ENCODE data around the gene MRAP2. TPM values are rescaled to one million over a fixed set of nuclear protein-coding genes. Genes with fewer than 3 reads are reported as not detected.

MRAP2 gene
- total RNA-seq, 1 experiment from 2014 or later, result 1.4 TPM

- Mint-ChIP-seq H3K9me3 (ENCODE audit: unreplicated experiment) (no peaks in the 10 kb centered on the region), H3K36me3 (ENCODE audit: insufficient read depth, unreplicated experiment) (no peaks in the 10 kb centered on the region), H3K27me3 (ENCODE audit: insufficient read depth, unreplicated experiment) (no peaks in the 10 kb centered on the region), H3K4me1 (ENCODE audit: low read depth, unreplicated experiment) (no peaks in the 10 kb centered on the region), H3K4me3 (ENCODE audit: unreplicated experiment) (no peak overlapping the region), H3K27ac (ENCODE audit: unreplicated experiment) (no peak overlapping the region)
- H3K36me3 ChIP-seq (ENCODE audit: control insufficient read depth, insufficient read depth, low read length), result no peaks in the 10 kb centered on the region
- no peak overlapping the region for H3K4me3 ChIP-seq (ENCODE audit: low read depth, low read length)
- no peak for DNase-seq
- TF ChIP-seq CTCF (IDR thresholded peaks at IDR 0.05; ENCODE audit: insufficient read depth in 1 of 2, low read depth in 1 of 2, low read length in 1 of 2, severe bottlenecking in 1 of 2, unreplicated experiment in 1 of 2), result no peak
- intact Hi-C loops (cut with micrococcal nuclease; ENCODE audit: unreplicated experiment), result no loop called here
- no TSS peak for BruUV-seq (replicated peaks)
- H3K27me3 ChIP-seq (replicated peaks; ENCODE audit: control insufficient read depth, insufficient read depth, low read length), result no peaks in the 10 kb centered on the region
- H3K4me1 ChIP-seq, result no peaks in the 10 kb centered on the region
- CTCF ChIA-PET, result no interaction called here
- POLR2A ChIA-PET, result no interaction called here
- H3K9me3 ChIP-seq, result no peaks in the 10 kb centered on the region
Measured at GRCh38 chr6:84050408-84050807, 16.8 kb downstream of the MRAP2 start.

DNA sequence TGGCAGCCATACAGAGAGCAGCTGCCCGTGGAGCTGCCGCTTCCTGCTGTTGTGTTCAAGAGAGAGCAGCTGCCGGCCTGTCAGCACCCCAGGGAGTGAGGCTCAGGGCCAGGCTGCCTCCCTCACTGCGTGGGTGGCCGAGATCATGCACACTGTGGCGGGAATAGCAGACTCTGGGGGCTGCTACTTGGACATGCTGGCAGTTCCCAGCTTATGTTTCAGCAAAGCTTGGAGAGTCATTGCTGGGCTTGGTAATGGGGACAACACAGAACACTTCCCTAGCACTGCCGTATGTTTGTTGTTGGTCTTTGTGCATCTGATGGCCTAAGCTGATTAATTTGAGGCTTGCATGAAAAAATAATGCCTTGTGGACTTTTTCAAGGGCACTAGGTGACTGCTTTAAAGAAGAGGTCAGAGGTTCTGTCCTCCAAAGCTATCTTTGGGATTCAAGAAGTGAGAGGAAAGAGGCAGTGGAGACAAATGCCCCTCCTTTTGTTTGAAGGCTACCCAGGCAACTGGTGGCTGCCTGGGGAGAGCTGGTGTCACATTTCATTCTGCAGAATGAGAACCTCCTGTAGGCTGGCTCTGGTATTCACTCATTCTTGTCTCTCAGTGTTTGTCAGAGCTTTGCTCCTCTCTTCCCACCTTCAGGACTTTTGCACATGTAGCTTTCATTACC is 18.8 kb downstream of the MRAP2 start:
- Histone ChIP-seq H3K36me3 (ENCODE audit: control insufficient read depth, insufficient read depth, low read length) (no peaks in the 10 kb centered on the region), H3K27me3 (replicated peaks; ENCODE audit: control insufficient read depth, insufficient read depth, low read length) (no peaks in the 10 kb centered on the region), H3K4me1 (no peaks in the 10 kb centered on the region), H3K9me3 (no peaks in the 10 kb centered on the region), H3K4me3 (ENCODE audit: low read depth, low read length) (no peak overlapping the region)
- no TSS peak for BruUV-seq (replicated peaks)
- H3K27me3 Mint-ChIP-seq (ENCODE audit: insufficient read depth, unreplicated experiment), result no peaks in the 10 kb centered on the region
- POLR2A ChIA-PET, result no interaction called here
- TF ChIP-seq CTCF (IDR thresholded peaks at IDR 0.05; ENCODE audit: insufficient read depth in 1 of 2, low read depth in 1 of 2, low read length in 1 of 2, severe bottlenecking in 1 of 2, unreplicated experiment in 1 of 2), result no peak
- H3K4me3 Mint-ChIP-seq (ENCODE audit: unreplicated experiment), result no peak overlapping the region
- intact Hi-C loops (cut with micrococcal nuclease; ENCODE audit: unreplicated experiment), result no loop called here
- peak in 1 of 2 experiments; percentile 16 for DNase-seq
- no peaks in the 10 kb centered on the region for H3K36me3 Mint-ChIP-seq (ENCODE audit: insufficient read depth, unreplicated experiment)
- CTCF ChIA-PET, result no interaction called here
- H3K9me3 Mint-ChIP-seq (ENCODE audit: unreplicated experiment), result no peaks in the 10 kb centered on the region
- H3K4me1 Mint-ChIP-seq (ENCODE audit: low read depth, unreplicated experiment), result no peaks in the 10 kb centered on the region
- no peak overlapping the region for H3K27ac Mint-ChIP-seq (ENCODE audit: unreplicated experiment)

GRCh38 chr6:84052883-84053241 is 19.3 kb downstream of the MRAP2 start:
- no peak overlapping the region for H3K4me3 Mint-ChIP-seq (ENCODE audit: unreplicated experiment)
- H3K36me3 Mint-ChIP-seq (ENCODE audit: insufficient read depth, unreplicated experiment), result no peaks in the 10 kb centered on the region
- no peaks in the 10 kb centered on the region for H3K4me1 ChIP-seq
- no TSS peak for BruUV-seq (replicated peaks)
- no peaks in the 10 kb centered on the region for H3K36me3 ChIP-seq (ENCODE audit: control insufficient read depth, insufficient read depth, low read length)
- no peak overlapping the region for H3K4me3 ChIP-seq (ENCODE audit: low read depth, low read length)
- no peaks in the 10 kb centered on the region for H3K27me3 ChIP-seq (replicated peaks; ENCODE audit: control insufficient read depth, insufficient read depth, low read length)
- TF ChIP-seq CTCF (IDR thresholded peaks at IDR 0.05; ENCODE audit: insufficient read depth in 1 of 2, low read depth in 1 of 2, low read length in 1 of 2, severe bottlenecking in 1 of 2, unreplicated experiment in 1 of 2), result no peak
- no peaks in the 10 kb centered on the region for H3K9me3 ChIP-seq
- no peaks in the 10 kb centered on the region for H3K4me1 Mint-ChIP-seq (ENCODE audit: low read depth, unreplicated experiment)
- intact Hi-C loops (cut with micrococcal nuclease; ENCODE audit: unreplicated experiment), result no loop called here
- no peak overlapping the region for H3K27ac Mint-ChIP-seq (ENCODE audit: unreplicated experiment)
- no peaks in the 10 kb centered on the region for H3K9me3 Mint-ChIP-seq (ENCODE audit: unreplicated experiment)
- H3K27me3 Mint-ChIP-seq (ENCODE audit: insufficient read depth, unreplicated experiment), result no peaks in the 10 kb centered on the region
- no peak for DNase-seq
- ChIA-PET POLR2A (no interaction called here), CTCF (no interaction called here)

Data from Caco-2 (cell line).